Fibroblast of lung (primary cell): ENCODE results near the gene GABRG3. TPM values are rescaled to one million over a fixed set of nuclear protein-coding genes. Genes with fewer than 3 reads are reported as not detected.

Experiments
- DNase-seq, 2 donors: peaks; one replicate each; pipeline versions ENCODE4 v3.0.0 to v3.0.0-alpha.2; 2010; ENCODE audit warnings: low read depth in 2 of 2
- H2AFZ ChIP-seq: 2 replicates; pipeline ENCODE4 v1.5.1; 2012; ENCODE audit warnings: low read length, control low read depth, inconsistent platforms
- H3K27ac ChIP-seq: 2 replicates; pipeline ENCODE4 v1.5.1; 2011; ENCODE audit warnings: low read length, control low read depth; ENCODE audit not compliant: insufficient read depth
- H3K27me3 ChIP-seq: 2 replicates; pipeline ENCODE4 v1.5.1; 2011; ENCODE audit warnings: mild to moderate bottlenecking, low read length; ENCODE audit not compliant: control insufficient read depth, insufficient read depth
- H3K36me3 ChIP-seq: 2 replicates; pipeline ENCODE4 v1.5.1; 2011; ENCODE audit warnings: low read length; ENCODE audit not compliant: control insufficient read depth, insufficient read depth
- H3K4me1 ChIP-seq: 2 replicates; pipeline ENCODE4 v1.5.1; 2011; ENCODE audit warnings: low read length; ENCODE audit not compliant: control insufficient read depth, insufficient read depth; ENCODE audit errors: extremely low read depth
- H3K4me2 ChIP-seq: 2 replicates; pipeline ENCODE4 v1.5.1; 2011; ENCODE audit warnings: low read length, control low read depth; ENCODE audit not compliant: insufficient read depth; ENCODE audit errors: extremely low read depth
- H3K4me3 ChIP-seq, 4 experiments: fragments of 200-600 bp in 1 of 4; sonication (generic) in 1 of 4; replicated peaks in 1 of 4; 2 replicates each; pipeline ENCODE4 v1.5.1; 2011 to 2016; ENCODE audit warnings: low read length in 4 of 4, low read depth in 3 of 4, mild to moderate bottlenecking in 3 of 4, control low read depth in 2 of 4, inconsistent platforms in 1 of 4, mixed read lengths in 1 of 4; ENCODE audit not compliant: insufficient read depth in 1 of 4; ENCODE audit errors: control extremely low read depth in 1 of 4
- H3K79me2 ChIP-seq: 2 replicates; pipeline ENCODE4 v1.5.1; 2012; ENCODE audit warnings: mild to moderate bottlenecking, low read length, inconsistent platforms; ENCODE audit not compliant: control insufficient read depth, insufficient read depth
- H3K9ac ChIP-seq: 2 replicates; pipeline ENCODE4 v1.5.1; 2011; ENCODE audit warnings: mild to moderate bottlenecking, low read length, control low read depth; ENCODE audit not compliant: insufficient read depth
- H3K9me3 ChIP-seq: 2 replicates; pipeline ENCODE4 v1.5.1; 2012; ENCODE audit warnings: low read depth, low read length; ENCODE audit not compliant: control insufficient read depth, insufficient read depth
- H4K20me1 ChIP-seq: 2 replicates; pipeline ENCODE4 v1.5.1; 2011; ENCODE audit warnings: low read length; ENCODE audit not compliant: control insufficient read depth, insufficient read depth; ENCODE audit errors: extremely low read depth
- CTCF ChIP-seq, 2 donors: IDR thresholded peaks in 1 of 2; conservative IDR thresholded peaks in 1 of 2; 1 replicate in 1 of 2; 2 replicates in 1 of 2; pipeline ENCODE4 v1.5.1; 2011 to 2012; ENCODE audit warnings: low read length in 2 of 2, control low read depth in 1 of 2, inconsistent platforms in 1 of 2, low read depth in 1 of 2, mild to moderate bottlenecking in 1 of 2
- EZH2 ChIP-seq: IDR thresholded peaks from 2 replicates; pipeline ENCODE4 v1.5.1; 2012; ENCODE audit warnings: low read length, control low read depth, mild to moderate bottlenecking; ENCODE audit errors: missing control alignments
- polyA plus RNA-seq, 2 donors: library from polyadenylated mRNA; depleted of rRNA in 1 of 2; stranded (reverse) in 1 of 2; unstranded in 1 of 2; fragments of >200 nt; gene quantifications; 2 replicates each; pipeline ENCODE4 v1.2.1, GENCODE V29; 2011 to 2012; ENCODE audit warnings: missing spikeins in 1 of 2
- total RNA-seq: library from RNA; depleted of rRNA; stranded (reverse); fragments of >200 nt; gene quantifications from 2 replicates; pipeline ENCODE4 v1.2.1, GENCODE V29; 2014

The GABRG3 gene
- total and polyA plus RNA-seq, 2 donors (not counting 1 experiment from before 2014, with no cell fraction given), result not detected

GRCh38 chr15:27254801-27255200 lies 283.8 kb downstream of the GABRG3 start:
- no peaks in the 10 kb centered on the region for H3K4me1 ChIP-seq

GRCh38 chr15:27256446-27256845 lies 285.5 kb downstream of the GABRG3 start:
- no peaks in the 10 kb centered on the region for H4K20me1 ChIP-seq
- H3K9ac ChIP-seq, result no peak overlapping the region
- no peaks in the 10 kb centered on the region for H3K9me3 ChIP-seq
- DNase-seq, result no peak
- no peaks in the 10 kb centered on the region for H3K36me3 ChIP-seq
- no peak overlapping the region for H3K4me3 ChIP-seq
- no peaks in the 10 kb centered on the region for H3K79me2 ChIP-seq
- H3K4me1 ChIP-seq, result no peaks in the 10 kb centered on the region
- TF ChIP-seq EZH2 (no peak), CTCF (conservative IDR thresholded peaks at IDR 0.05 in 1 of 2, IDR thresholded peaks at IDR 0.05 in 1 of 2; ENCODE audit: low read depth in 1 of 2, low read length in 2 of 2) (no peak)
- H3K27ac ChIP-seq, result no peak overlapping the region
- no peak overlapping the region for H3K4me2 ChIP-seq
- no peaks in the 10 kb centered on the region for H3K27me3 ChIP-seq
- H2AFZ ChIP-seq, result no peak overlapping the region

More at GRCh38 chr15:27254801-27255200, 283.8 kb downstream of the GABRG3 start:
- Histone ChIP-seq H3K9ac (no peak overlapping the region), H2AFZ (no peak overlapping the region), H3K4me3 (no peak overlapping the region), H3K36me3 (no peaks in the 10 kb centered on the region), H3K27me3 (no peaks in the 10 kb centered on the region), H3K79me2 (no peaks in the 10 kb centered on the region), H4K20me1 (no peaks in the 10 kb centered on the region), H3K4me2 (no peak overlapping the region), H3K27ac (no peak overlapping the region), H3K9me3 (no peaks in the 10 kb centered on the region)
- no peak for TF ChIP-seq CTCF (conservative IDR thresholded peaks at IDR 0.05 in 1 of 2, IDR thresholded peaks at IDR 0.05 in 1 of 2; ENCODE audit: low read depth in 1 of 2, low read length in 2 of 2)
- TF ChIP-seq EZH2, result no peak
- DNase-seq, result no peak

GRCh38 chr15:27258287-27258686 lies 287.3 kb downstream of the GABRG3 start:
- H4K20me1 ChIP-seq, result no peaks in the 10 kb centered on the region
- no peak overlapping the region for H3K27ac ChIP-seq
- H3K4me3 ChIP-seq, result no peak overlapping the region
- TF ChIP-seq CTCF (conservative IDR thresholded peaks at IDR 0.05 in 1 of 2, IDR thresholded peaks at IDR 0.05 in 1 of 2; ENCODE audit: low read depth in 1 of 2, low read length in 2 of 2) (no peak), EZH2 (no peak)
- H3K36me3 ChIP-seq, result no peaks in the 10 kb centered on the region
- H3K9me3 ChIP-seq, result no peaks in the 10 kb centered on the region
- H3K79me2 ChIP-seq, result no peaks in the 10 kb centered on the region
- H2AFZ ChIP-seq, result no peak overlapping the region
- H3K4me1 ChIP-seq, result no peaks in the 10 kb centered on the region
- DNase-seq, result no peak
- no peak overlapping the region for H3K9ac ChIP-seq
- no peaks in the 10 kb centered on the region for H3K27me3 ChIP-seq
- no peak overlapping the region for H3K4me2 ChIP-seq
